ENCODE results near the gene TMEM82. TPM values are rescaled to one million over a fixed set of nuclear protein-coding genes. Genes with fewer than 3 reads are reported as not detected.

Gene TMEM82
- total RNA-seq, 1 experiment from 2014 or later = not detected

GRCh38 chr1:15722411-15722810 lies 19.9 kb upstream of the TMEM82 start:
- no peaks in the 10 kb centered on the region for H3K27me3 Mint-ChIP-seq (ENCODE audit: insufficient read depth, unreplicated experiment)
- ChIA-PET CTCF (interaction anchor here (1.6 kb wide), 1 partner anchor 19 kb away, joined by 10 read pairs; no protein-coding TSS in a partner anchor), POLR2A (interaction anchor here (0.7 to 1.9 kb wide), 2 partner anchors 8 to 104 kb away, joined by 3 to 6 read pairs; no protein-coding TSS in a partner anchor)
- BruUV-seq (replicated peaks) = no TSS peak
- H3K4me3 Mint-ChIP-seq (ENCODE audit: unreplicated experiment) = no peak overlapping the region
- H3K27ac Mint-ChIP-seq (ENCODE audit: low read depth, unreplicated experiment) = no peak overlapping the region
- intact Hi-C loops (cut with micrococcal nuclease) = no loop called here
- no peaks in the 10 kb centered on the region for H3K9me3 Mint-ChIP-seq (ENCODE audit: unreplicated experiment)
- no peak for DNase-seq (ENCODE audit: unreplicated experiment)
- H3K4me1 Mint-ChIP-seq (ENCODE audit: insufficient read depth, unreplicated experiment) = no peaks in the 10 kb centered on the region
- no peak for TF ChIP-seq CTCF (IDR thresholded peaks at IDR 0.05; ENCODE audit: unreplicated experiment)
- H3K36me3 Mint-ChIP-seq (ENCODE audit: insufficient read depth, unreplicated experiment) = peaks cover 58% of the 10 kb centered on the region

DNA sequence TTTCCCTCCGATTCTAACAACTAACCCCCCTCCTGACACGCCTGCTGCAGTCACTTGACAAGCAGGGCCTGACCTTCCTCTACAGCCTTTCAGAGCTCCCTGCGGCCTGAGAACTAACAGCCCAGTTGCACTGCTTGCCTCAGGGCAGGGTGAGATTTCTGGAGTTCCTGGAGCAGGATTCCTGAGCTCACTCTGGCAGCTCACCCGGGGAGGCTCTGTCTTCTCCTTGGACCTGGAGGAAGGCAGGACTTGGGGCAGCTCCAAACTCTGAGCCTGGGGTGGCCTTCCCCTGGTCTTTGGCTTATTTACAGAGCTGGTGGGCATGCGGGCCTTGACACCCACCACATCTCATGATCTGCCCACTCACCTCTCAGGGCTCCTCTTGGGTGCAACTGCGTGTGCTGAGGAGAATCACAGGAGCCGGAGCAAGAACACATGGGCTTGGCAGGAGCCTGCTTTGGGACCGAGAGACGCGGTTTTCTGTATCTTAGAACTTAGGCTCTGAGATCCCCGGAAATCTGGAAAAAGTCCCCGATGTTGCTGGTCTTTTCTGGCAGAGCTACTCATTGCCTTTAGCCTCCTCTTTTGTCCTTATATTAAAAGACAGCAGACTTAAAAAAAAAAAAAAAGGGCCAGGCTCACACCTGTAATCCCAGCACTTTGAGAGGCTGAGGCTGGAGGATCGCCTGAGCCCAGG lies 19.3 kb upstream of the TMEM82 start:
- peaks cover 59% of the 10 kb centered on the region for H3K36me3 Mint-ChIP-seq (ENCODE audit: insufficient read depth, unreplicated experiment)
- no peaks in the 10 kb centered on the region for H3K4me1 Mint-ChIP-seq (ENCODE audit: insufficient read depth, unreplicated experiment)
- TF ChIP-seq CTCF (IDR thresholded peaks at IDR 0.05; ENCODE audit: unreplicated experiment) = no peak
- H3K27ac Mint-ChIP-seq (ENCODE audit: low read depth, unreplicated experiment) = no peak overlapping the region
- ChIA-PET CTCF (interaction anchor here (0.6 to 1.6 kb wide), 4 partner anchors 18 to 994 kb away, joined by 4 to 10 read pairs (median 4); no protein-coding TSS in a partner anchor), POLR2A (interaction anchor here (0.7 to 1.2 kb wide), 3 partner anchors 9 to 113 kb away, joined by 3 read pairs; no protein-coding TSS in a partner anchor)
- H3K27me3 Mint-ChIP-seq (ENCODE audit: insufficient read depth, unreplicated experiment) = no peaks in the 10 kb centered on the region
- no peak for DNase-seq (ENCODE audit: unreplicated experiment)
- intact Hi-C loops (cut with micrococcal nuclease) = no loop called here
- no peaks in the 10 kb centered on the region for H3K9me3 Mint-ChIP-seq (ENCODE audit: unreplicated experiment)
- BruUV-seq (replicated peaks) = no TSS peak
- no peak overlapping the region for H3K4me3 Mint-ChIP-seq (ENCODE audit: unreplicated experiment)

GRCh38 chr1:15723631-15724246 lies 18.6 kb upstream of the TMEM82 start:
- Mint-ChIP-seq H3K36me3 (ENCODE audit: insufficient read depth, unreplicated experiment) (peaks cover 60% of the 10 kb centered on the region), H3K9me3 (ENCODE audit: unreplicated experiment) (no peaks in the 10 kb centered on the region), H3K4me3 (ENCODE audit: unreplicated experiment) (no peak overlapping the region), H3K27me3 (ENCODE audit: insufficient read depth, unreplicated experiment) (no peaks in the 10 kb centered on the region), H3K4me1 (ENCODE audit: insufficient read depth, unreplicated experiment) (no peaks in the 10 kb centered on the region), H3K27ac (ENCODE audit: low read depth, unreplicated experiment) (no peak overlapping the region)
- no TSS peak for BruUV-seq (replicated peaks)
- intact Hi-C loops (cut with micrococcal nuclease) = no loop called here
- CTCF ChIA-PET = interaction anchor here (0.6 to 1.6 kb wide), 3 partner anchors 18 to 993 kb away, joined by 4 to 10 read pairs (median 4); no protein-coding TSS in a partner anchor
- DNase-seq (ENCODE audit: unreplicated experiment) = no peak
- POLR2A ChIA-PET = interaction anchor here (1.2 kb wide), 1 partner anchor 26 kb away, joined by 3 read pairs; no protein-coding TSS in a partner anchor
- TF ChIP-seq CTCF (IDR thresholded peaks at IDR 0.05; ENCODE audit: unreplicated experiment) = no peak
